Activated CD4-positive, alpha-beta T cell treated with anti-CD3 and anti-CD28 coated beads, Interleukin-2, amount 50 U/mL, for 16 hours (primary cell): Measurements from ENCODE around the gene ITM2C.

Experiments used
- DNase-seq: peaks from one replicate; pipeline ENCODE4 v3.0.0-alpha.2; 2020

Gene ITM2C

DNA sequence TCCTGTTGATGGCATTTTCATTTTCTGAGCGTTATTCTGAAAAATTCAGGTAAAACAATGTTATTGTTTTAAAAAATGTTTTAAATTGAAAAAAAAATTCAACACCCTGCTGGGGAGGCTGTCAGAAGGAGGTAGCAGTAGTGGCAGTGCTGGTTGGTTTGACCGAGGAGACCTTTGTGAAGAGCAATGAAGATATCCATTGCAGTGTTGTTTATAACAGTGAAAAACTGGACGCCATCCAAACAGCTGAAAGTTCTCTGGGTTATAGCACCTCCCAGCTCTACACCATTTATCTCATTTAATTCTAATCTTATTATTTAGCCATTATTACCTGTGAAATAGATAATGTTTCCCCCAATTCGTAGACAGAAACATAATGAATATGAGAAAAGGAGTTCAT is 12.6 kb upstream of the ITM2C start:
- DNase-seq, result no peak

- DNase-seq, result no peak
These were observed 3.0 kb upstream of the ITM2C start for GRCh38 chr2:230861552-230862255.

- DNase-seq, result no peak
These were observed 2.5 kb upstream of the ITM2C start for GRCh38 chr2:230862292-230862691.

DNA sequence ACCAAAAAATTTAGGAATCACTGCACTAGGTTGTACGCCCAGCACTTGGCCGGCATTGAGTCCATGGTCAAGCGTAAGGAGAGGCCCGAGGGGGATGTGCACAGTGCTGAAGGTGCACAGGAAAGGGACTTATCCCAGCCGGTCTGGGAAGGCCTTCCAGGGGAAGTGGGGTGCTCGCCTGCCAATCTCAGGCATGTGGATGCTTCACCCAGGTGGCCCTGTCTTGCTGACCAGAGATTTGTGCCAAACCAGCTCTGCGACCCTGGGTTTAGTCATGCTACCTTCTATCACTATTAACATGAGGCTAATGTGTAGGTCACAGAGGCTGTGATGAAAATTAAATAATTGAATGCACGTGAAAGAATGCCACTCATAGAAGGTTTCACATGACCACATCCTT is 1.7 kb upstream of the ITM2C start:
- no peak for DNase-seq

DNA sequence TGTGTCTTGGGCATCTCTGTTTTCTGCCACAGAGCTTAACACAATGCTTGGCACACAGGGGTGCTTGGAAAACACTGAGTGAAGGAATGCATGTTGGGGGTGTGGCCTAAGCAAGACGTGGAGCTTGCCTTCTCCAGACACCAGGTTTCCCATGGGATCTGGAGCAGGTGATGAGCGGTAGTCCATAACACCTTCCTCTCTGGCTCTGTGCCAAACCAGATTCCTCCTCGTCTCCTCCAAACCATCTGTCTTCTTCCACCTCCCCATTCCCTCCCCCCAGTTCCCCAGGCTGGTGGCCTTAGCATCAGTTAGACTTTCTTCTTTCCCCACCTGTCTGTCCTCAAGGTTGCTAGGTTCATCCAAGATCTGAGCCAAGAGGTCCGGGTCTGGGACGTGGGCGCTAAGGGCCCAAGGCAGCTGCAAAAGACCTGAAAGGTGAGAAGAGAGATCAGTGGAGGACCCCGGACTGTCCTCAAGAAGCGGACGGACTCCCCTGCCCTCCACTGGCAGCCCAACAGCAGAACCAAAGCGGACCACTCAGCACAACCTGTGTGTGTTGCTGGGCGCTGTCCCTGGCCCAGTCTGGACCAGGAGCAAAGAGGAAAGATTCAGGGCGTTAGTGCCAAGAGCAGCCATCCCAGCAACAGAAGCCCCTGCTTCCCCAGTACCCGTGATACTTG is 1.2 kb upstream of the ITM2C start:
- DNase-seq, result no peak

DNA sequence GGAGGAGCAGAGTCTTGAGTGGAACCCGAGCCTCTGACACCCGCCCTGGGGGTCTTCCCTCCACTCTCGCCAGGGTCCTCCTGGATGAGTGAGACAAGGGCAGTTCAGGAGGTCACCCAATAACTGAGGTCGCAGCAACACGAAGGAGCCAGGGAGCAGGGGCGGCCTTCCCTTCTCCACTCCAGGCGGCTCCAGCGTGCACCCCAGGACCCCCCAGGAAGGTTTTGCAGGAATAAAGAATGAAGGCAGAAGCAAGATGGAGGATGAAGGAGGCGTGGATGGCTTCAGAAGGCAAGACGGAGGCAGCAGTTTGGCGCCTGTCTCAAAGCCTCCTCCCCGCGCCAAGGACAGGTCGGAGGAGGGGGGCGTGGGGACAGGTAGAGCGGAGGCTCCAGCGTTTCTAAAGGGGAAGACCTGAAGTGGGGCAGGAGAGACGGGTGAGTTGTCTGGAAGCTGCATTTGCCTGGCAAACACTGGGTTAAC is 579 bp upstream of the ITM2C start:
- no peak for DNase-seq

GRCh38 chr2:230865307-230865765 is 594 bp downstream of the ITM2C start:
- DNase-seq, result no peak

DNA sequence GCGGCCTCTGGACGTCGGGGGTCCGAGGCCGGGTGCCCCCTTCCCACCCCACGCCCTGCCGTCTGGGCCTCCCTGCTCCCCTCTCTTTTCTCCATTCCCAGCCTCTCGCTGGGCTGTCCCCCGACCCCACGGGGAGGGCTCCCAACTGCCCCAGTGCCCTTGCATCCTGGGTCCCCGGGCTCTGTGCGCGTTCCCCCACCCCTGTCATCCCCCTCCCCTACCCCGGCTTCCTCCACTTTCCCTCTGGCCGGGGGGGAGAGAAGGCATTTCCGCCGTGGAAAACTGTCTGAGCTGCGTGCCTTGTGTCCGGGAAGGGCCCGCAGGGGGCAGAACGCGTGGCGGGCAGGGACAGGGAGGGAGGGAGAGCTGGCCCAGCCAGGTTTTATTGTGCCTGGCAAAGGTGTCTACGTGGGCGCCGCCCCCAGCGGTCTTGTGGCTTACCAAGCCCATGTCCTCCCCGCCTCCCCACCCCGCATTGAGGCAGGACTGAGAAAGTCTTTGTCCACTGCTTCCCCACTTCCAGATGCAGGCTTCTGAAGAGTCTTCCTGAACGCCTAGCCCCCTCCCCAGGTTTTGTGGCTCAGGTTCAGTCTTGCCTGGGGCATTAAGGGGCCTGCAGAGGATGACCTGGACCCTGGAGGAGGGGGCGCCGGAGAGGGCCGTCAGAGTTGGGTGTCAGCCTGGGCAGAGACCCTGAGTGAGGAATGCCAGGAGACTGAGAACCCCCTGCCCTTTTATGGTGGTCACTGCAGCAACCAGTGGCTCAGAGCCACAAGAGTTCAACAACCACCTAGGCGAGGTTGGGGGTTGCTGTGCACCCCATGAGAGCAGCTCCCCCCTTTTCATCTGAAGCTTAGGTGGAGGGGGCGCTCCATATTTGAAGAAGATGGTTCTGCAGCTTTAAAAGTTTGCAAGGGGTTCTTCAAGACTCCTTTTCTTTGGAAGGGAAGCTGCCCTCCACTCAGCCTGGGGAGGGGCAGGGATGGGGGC is 1.3 kb downstream of the ITM2C start:
- DNase-seq, result no peak

DNA sequence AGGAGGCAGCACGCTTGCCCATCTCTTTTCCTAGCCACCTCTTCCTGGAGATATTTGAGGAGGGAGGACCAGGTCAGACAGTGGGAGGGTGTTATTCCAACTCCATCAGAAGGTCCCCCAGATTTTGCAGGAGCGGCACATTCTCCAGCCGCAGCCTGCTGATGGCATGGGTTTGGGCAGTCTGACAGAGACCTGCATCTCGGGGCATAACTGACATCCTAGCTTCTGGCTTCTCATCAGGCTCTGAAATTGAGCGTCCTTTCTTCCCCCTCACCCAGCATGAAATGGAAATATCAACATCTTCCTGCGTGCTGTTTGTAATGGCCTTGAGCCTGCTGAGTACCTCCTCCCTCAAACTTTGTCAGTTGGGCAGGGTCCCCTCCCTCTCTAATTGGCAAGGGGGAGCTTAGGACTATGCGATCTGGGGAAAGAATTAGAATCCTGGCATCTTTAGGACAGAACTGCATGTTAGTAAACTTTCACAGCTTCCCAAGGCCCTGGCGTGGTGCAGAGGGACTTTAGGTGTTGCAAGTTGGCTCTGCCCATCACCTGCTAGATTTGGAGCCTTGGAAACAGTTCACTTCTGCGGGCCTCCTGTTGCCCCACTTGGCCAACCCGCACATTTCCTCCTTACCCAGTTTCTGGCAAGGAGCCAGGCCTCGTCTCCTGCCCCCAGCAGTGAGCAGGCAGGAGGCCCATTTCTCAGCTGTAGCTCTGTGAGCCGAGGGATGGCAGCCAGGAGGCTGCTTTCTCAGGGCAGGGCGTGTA is 2.2 kb downstream of the ITM2C start:
- peak; percentile 57 for DNase-seq

- no peak for DNase-seq
These were observed 3.6 kb downstream of the ITM2C start for GRCh38 chr2:230868161-230868946.

DNA sequence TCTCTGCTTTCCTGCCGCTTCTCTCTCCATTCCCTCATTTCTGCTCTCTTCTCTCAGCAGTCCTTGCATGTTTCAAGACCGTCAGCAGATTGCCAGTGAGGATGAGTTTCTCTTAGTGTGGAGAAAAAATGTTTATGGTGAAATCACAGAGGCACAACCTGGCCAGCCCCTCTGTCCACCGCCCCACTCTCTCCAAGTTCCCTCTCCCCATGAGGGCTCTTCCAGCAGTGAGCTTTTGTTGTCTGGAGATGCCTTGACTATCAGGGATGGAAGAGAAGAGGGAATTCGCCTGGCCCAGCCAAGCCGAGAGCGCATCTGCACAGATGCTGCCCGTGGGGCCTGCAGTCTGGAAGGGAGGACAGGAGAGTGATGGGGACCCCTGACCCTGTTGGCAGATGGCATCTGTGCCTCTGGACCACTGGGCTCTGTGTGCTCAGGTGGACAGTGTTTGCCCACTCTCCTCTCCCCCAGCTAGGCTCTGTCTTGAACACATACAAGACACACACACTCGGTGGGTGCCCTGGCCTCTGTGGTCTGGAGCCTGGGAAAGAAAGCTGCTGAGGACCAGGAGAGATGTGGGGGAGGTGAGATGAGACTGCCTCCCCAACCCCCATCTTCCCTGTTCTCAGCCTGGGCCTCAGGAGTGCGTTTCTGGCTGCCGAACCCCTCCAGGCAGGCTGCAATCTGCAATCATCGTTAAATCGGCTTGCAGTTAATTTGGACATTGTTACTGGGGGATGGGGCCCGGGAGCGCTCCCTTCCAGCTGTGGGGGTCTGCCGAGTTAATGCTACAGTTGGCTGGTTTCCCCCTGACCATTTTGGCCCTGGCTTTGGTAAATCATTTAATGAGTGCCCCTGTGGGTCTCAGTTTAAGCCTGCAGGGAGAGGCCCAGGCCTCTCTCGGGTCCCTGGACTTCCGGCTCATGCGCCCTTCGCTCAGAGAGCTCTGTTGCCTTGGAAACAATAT is 4.5 kb downstream of the ITM2C start:
- DNase-seq, result no peak

GRCh38 chr2:230869914-230870543 is 5.3 kb downstream of the ITM2C start:
- no peak for DNase-seq

GRCh38 chr2:230870544-230871360 is 6.0 kb downstream of the ITM2C start:
- DNase-seq, result no peak

GRCh38 chr2:230871361-230872150 is 6.8 kb downstream of the ITM2C start:
- DNase-seq, result no peak

- DNase-seq, result no peak
These were observed 7.6 kb downstream of the ITM2C start for GRCh38 chr2:230872151-230872967.

DNA sequence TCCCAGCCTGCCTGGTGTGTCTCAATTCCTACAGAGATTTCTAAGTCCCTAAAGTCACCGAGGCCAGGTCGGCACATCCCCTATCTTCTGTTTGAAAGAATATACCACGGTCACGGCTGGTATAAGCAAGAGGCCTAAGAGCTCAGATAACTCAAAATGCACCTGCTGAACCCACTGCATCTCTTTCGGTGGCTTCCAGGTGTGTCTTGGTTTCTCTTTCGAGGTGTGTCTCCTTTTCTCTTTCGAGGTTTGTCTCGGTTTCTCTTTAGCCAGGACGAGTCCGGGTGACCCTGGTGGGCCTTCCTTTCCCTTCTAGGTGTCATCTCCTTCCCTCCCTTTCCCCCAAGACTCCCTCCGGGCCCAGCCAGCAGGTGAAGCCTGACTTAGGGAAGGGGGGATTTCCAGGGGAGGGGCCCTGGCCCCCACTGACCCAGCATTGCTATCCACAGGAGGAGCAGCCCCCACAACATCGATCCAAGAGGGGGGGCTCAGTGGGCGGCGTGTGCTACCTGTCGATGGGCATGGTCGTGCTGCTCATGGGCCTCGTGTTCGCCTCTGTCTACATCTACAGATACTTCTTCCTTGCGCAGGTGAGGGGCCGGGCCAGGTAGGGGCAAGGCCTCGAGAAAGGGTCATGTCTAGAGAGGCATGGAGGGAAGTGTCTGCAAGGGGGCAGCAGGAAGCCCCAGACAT is 8.4 kb downstream of the ITM2C start:
- DNase-seq, result no peak
